Activated CD8-positive, alpha-beta memory T cell treated with anti-CD3 and anti-CD28 coated beads, Interleukin-2, amount 50 U/mL, for 1 hour (primary cell): ENCODE data around the gene PPP2R5C.

Experiments
- DNase-seq: peaks from one replicate; pipeline ENCODE4 v3.0.0-alpha.2; 2020; ENCODE audit errors: extremely low read depth

Gene PPP2R5C

DNA sequence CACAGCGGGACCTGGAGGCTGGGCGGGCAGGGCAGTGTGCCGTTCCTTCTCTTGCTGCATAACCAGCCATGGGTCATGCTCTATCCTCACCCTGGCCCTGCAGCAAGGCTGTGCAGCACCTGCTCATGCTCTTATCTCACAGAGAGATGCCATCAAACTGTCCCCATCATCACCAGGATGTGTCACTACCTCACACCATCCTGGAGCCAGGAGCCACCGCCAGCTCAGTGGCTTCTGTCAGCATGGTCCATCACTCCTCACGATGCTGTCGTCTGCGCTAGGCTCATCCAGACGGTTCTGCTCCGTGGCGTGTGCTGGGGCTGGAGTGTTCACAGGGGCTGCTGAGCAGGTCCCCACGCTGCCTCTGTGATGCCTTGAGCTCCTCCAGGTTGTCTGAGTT, 125.7 kb downstream of the PPP2R5C start:
- no peak for DNase-seq

DNA sequence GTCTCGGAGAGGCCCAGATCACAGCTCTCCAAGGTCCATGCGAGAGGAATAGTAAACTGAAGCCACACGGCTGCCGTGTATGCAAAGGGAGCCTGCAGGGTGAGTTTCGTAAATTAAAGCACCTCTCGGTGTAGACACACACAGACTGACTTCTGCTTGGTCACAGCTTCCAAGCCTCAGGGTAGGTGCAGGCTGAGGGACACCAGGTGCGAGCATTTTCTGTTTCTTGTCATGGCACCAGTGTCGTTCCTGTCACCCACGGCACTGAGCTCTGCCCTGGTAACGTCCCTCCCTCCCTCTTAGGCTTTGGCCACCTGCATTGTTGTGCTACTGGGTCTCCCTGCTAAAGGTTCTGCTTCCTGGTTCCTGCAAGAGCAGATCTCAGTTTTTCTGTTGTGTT, 126.7 kb downstream of the PPP2R5C start:
- no peak for DNase-seq

DNA sequence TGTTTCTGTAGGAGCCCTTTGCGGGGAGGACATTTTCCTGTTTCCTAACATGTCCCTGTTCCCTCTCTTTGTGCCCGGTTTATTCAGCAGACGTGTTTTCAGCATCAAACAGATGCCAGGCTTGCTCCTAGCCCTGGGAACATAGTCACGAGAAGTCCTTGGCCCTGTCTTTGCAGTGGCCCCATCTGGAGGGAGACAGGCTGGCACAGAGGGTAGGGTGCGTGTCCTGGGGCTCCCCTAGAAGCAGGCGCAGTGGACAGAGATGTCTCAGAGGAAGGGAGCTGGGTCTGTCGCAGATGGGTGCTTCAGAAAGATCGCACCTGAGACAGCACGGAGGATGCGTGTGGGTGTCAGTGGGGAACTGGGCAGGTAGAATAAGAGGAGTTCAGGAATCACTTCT, 127.9 kb downstream of the PPP2R5C start:
- no peak for DNase-seq

DNA sequence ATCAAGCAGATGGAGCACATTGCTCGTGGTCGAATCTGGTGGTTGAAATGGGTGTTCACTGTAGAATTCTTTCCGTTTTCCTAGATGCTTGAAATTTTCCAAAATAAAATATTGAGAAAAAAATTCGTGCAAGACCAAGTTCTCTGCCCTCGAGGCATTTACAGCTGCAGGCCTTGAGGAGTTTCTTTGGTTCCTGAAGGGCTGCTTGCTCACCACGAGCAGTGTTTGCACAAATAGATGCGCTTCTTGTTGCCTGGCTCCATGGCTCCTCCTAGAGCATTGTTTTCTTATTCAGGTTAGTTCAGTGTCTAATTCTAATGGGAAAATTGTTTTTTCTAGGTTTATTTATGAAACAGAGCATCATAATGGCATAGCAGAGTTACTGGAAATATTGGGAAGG, 128.4 kb downstream of the PPP2R5C start:
- DNase-seq: no peak

DNA sequence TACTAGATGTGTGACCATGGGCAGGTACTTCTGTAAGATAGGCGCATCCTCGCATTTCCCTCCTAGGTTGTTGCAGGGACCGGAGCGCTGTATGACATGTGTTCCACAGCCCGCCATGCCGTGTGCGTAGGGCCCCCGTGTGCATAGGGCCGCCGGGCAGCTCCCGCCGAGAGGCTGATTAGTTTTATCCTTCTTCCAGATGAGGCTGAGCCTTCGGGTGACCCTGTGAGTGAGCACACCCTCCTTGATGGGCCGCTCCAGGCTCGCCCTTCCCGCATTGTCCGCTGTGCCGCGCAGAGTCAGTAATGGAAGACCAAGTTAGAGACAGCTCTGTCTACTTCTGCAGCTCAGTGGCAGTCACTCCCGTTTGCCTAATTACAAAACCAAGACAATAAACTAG, 130.0 kb downstream of the PPP2R5C start:
- DNase-seq: no peak

DNA sequence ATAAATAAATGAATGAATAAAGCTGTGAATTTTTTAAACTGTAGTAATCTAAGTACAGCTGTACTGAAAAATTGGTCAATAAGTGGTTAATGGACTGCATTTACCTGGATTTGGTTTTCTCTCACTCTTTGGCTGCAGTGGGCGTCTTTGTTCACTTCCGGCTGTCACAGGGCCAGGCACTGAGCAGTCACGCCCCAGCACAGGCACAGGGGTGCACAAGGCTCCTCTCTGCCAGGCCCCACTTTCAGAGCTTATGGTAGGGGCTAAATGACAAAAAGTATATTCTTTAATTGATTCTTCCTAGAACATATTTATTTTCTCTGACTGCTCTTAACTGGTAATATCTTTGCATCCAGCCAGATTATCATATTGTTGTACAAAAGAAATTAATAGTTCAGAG, 132.2 kb downstream of the PPP2R5C start:
- DNase-seq: no peak

DNA sequence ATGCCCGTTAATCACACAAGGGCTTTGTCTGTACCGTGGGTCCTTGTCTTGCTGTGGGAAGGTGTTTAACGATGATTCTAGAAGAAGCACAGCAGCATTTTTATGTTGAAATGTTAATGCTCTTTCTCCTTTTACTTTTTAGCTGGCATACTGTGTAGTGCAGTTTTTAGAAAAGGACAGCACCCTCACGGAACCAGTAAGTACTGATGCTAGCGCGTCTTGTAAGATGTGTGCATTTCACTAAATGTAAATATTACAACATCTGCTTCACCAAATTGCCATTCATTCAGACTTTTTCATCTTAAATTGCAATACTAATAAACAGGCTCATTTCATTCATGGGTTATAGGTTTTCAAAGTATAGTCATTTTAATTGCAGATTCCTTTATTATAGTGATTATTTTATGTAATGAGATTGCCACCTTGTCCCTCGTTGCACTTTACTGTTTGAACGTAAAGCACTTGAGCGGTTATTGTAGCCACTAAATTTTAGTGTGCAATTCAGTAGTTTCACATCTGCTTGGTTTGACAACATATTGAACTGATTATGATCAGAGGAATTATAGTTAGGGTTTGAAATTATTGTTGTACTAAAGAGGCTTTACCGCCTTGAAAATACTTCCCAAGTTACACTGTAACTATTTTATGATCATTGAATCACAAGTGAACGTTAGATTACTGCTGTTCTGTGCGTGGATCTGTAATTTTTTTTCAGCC, 133.0 kb downstream of the PPP2R5C start:
- DNase-seq: no peak

DNA sequence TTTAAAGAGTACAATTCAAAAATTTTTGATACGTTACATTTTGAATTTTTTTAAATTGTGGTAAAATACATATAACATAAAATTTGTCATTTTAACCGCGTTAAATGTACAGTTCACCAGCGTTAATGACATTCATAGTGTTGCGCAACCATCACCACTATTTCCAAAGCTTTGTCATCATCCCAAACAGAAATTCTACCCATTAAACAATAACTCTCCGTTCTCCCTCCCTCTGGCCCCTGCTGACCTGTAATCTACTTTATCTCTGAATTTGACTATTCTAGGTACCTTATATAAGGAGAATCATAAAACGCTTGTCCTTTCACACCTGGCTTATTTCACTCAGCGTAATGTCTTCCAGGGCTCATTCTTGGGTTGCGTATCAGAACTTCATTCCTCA, 133.7 kb downstream of the PPP2R5C start:
- DNase-seq: no peak

DNA sequence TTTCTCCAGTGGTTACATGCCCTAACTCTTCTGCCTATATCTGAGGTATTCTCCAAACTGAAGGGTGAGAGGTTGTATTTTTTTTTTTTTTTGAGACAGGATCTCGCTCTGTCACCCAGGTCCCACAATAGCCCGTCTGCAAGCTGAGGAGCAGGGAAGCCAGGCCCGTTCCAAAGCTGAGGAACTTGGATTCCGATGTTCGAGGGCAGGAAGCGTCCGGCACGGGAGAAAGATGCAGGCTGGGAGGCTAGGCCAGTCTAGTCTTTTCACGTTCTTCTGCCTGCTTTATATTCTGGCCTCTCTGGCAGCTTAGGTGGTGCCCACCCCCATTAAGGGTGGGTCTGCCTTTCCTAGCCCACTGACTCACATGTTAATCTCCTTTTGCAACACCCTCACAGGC, 135.8 kb downstream of the PPP2R5C start:
- DNase-seq: no peak

DNA sequence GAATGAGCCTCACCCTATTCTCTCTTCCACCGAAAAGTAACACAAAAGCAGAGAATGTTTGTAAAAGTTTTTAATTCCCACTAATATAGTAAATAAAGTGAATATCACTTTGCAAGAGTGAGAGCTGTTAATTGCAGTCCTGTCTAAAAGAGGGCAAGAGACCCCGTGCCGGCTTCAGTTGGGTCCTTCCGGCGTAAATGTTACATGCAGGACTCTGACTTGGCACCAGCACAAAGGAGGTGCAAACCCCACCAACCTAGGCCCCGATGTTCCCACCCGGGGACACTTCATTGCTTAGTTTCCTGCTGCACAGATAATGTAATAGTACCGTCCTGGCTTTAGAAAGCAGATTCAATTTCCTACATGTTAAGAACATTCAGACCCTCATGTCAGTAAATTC, 136.9 kb downstream of the PPP2R5C start:
- DNase-seq: no peak

DNA sequence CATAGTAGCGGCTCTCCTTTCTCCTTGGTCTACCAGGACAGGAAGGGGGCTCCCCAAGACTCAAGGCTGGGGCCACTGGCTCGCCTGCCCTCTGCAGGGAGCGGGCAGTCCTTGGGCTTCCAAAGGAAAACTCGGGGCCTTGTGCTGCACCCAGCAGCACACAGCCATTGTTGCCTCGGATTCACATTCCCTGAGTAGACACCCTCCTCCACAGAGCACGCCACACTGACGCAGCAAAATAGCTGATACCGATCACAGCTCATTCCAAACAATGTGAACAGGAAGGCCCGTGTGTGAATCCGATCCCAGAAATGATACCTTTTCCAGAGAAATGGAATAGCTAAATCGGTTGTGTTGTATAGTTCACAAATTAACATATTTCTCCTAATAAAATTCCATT, 137.8 kb downstream of the PPP2R5C start:
- DNase-seq: no peak

DNA sequence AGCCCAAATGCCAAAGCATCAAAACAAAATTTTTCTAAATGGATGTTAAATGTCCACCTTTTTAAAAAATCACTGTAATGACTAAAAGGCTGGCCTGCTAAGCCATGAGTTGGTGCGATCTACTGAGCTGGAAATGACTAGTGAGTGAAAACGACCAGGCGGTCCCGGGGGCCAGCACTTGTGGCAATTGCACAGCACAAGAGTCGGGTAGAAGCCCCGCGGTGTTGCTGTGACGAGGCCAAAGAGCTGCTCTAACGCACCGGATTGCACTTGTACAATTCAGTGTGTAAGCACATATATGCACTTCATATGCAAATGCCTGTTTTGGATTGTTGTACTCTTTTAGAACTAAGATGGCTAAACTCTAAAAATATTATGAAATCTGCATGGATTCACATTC, 138.7 kb downstream of the PPP2R5C start:
- DNase-seq: no peak

DNA sequence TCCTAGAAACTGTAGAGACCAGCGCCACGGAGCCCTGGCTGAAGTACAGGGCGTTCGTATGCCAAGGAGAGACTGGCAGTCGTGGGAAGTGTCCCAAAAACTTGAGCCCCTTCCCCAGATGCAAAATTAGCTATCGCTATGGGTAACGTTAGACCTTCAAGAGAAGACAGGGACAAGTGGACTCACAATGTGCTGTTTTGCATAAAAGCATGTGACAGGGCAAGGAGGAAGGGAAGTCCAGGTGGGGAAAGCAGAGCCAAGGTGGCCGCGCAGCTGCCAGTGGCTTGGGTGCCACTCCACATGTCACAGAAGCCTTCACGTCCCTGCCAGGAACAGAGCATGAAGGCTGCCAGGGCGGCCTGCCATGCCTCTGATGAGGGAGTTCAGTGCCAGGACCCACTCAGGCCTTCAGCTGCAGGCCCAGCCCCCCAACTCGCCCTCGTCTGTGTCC, 141.6 kb downstream of the PPP2R5C start:
- DNase-seq: no peak

DNA sequence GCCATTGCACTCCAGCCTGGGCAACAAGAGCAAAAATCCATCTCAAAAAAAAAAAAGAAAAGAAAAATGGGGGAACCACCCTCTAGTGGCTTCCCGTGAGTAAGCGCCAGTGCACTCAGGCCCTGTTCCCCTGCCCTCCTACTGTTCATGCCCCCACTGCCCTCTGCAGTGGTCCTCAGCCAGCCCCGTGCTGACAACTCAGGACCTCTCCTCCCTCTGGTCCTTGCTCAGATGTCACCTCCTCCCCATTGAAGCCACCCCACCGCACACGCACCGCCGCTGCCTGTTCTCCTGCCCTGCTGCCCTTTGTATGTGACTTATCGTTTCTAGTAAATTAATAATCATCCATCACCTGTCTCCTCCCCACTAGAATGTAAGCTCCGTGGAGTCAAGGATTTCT, 144.1 kb downstream of the PPP2R5C start:
- DNase-seq: no peak

DNA sequence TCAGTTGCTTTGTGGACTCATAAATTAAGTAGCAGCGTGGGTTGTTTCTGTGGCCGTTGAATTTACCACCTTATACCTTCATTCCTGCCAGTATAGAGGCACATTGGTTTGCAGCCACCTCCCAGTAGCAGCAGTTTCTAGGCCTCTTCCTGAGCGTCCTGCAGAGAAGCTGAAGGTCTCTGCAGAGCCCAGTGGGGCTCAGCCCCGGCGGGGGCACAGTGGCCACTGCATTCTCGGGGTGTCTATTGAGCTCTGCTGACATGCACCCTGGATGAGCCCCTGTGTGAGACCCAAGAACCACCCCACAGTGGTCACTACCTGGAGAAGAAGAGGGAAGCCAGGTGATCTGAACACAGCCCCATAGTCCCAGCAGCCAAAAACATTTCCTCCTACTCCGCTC, 145.1 kb downstream of the PPP2R5C start:
- DNase-seq: no peak

DNA sequence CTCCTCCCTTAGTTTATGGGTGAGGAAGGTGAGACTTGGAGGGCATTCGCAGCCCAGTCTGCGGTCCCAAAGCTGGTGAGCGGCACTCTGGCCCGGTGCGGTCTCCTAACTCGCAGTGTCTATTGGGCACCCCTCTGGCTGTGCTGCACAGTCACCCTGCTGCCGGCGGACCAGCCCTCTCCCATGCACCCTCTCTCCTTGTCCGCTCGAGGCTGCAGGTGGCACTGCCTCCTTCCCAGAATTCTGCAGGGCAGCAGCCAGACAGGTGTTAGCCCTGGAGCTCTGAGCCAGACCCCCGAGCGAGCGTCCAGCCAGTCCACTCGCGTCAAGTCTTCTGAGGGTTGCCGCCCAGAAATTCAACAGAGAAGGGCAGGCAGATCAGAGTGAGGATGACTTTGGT, 146.1 kb downstream of the PPP2R5C start:
- DNase-seq: no peak

DNA sequence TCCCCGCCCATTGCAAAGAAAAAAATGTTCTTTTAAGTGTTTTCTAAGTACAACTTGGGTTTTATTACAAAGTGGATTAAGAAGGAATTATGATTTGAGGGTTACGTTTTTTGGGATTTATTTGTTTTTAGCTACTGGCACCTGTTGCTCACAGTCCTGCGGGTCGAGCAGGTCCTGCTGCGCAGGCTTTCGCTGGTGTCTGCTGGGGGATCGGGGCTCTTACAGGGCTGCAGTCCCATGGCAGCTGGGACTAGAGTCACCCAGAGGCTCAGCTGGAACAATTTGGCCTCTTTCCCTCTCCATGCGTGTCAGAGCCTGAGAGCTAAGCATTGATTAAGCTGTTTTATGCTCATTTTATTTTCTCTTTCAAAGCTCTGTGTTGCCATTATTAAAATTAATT, 147.3 kb downstream of the PPP2R5C start:
- no peak for DNase-seq

DNA sequence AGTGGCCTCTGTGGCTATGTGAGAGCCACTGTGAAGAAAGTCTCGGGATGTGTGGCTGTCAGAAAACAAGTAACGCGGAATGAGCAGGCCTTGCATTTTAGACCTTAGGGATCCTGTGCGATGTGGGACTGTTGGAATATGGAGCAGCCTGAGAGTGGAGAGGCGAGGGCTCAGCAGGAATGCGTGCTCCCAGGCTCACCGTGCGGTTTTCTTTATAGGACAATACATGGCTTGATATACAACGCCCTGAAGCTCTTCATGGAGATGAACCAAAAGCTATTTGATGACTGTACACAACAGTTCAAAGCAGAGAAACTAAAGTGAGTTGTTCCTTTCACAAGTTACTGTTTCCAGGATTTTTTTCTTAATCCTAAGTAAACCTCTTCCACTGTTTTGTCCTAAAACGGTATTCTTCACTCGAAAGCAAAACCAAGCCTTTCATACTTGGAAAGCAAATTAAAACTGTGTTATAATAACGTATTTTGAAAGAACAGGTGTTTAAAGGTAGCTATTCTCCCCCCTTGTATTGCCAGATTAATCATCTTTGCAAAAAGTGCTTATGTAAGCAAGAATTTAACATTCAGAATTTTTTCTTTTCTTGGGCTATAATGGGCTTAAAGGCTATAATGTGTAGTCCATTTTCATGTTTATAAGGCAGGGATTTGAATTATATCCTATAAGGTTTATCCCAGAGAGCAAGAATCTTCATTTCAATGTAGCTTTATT, 148.0 kb downstream of the PPP2R5C start:
- DNase-seq: no peak

DNA sequence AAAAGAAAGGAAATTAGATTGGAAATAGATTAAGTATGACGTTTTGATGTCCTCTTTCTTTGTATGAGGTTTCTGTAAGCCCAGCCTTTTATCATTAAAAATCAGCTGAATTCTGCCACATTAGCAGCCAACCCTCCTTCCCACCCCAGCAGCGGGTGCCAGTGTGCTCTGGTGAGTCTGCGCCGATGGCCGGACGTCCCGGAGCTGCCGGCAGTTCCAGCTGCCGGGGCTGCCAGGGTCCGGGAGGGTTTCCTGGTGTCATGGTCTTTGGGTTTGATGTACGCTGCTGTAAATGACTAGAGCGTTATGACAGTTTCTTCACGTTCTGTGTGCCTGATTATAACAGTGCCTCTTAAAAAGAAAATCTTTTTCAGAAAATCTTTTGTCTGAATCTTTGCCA, 151.3 kb downstream of the PPP2R5C start:
- DNase-seq: no peak

DNA sequence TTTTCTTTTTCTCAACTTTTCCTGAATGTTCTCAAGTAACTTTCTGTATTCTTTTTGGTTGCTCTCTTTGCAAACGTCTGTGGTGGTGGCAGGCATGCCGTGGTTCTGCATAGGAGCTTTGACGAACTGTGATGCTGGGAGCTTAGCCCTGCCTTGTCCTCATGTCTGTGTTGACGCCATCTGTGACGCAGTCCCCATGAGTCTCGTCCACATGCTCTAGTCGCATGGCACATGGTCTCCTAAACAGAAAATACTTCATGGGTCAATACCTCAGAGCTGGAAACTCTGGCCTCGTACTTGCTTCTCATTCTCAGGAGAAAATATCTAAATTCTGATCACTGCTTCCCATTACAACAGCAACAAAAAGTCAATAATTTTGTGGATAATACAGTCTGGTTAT, 152.6 kb downstream of the PPP2R5C start:
- DNase-seq: no peak

DNA sequence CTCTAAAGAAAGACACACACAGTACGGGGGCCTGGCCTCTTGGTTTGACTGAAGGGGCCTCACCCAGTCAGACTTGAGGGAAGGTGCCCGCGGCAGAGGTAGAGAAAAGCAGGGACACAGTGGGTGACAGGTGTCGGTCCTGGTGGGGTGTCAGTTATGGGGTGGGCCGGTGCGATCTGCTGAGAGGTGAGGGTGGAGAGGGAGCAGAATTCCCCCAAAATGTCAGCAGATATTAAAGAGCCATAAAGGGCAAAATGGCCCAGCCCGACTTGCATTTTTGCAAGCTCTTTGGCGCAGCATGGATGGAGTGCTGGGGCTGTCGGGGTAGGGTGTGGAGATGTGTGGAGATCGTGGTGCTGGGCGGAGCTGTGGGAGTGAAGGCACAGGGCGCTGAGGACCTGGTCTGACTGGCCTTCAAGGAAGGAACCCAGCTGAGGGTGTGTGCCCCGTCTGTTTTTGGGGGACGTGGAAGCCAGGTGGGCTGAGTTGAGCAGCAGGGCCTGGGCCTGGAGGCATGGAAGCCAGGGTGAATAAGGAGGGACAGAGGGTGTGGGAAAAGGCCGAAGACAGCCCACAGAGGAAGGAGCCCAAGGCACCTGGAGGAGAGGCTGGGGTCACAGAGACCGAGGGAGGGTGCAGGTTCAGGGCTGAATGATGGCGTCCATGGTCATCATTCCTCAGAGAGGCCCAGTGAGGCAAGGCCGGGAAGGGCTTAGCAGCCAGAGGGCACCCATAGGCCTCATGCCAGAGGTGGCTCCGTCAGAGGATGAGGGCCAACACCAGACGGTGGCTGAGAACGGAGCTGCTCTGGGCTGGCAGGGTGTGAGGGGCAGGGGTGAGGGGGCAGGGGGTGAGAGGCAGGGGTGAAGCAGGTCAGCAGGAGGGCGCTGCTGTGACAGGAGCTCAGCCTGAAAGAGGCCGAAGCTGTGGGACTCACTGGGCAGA, 154.6 kb downstream of the PPP2R5C start:
- no peak for DNase-seq

DNA sequence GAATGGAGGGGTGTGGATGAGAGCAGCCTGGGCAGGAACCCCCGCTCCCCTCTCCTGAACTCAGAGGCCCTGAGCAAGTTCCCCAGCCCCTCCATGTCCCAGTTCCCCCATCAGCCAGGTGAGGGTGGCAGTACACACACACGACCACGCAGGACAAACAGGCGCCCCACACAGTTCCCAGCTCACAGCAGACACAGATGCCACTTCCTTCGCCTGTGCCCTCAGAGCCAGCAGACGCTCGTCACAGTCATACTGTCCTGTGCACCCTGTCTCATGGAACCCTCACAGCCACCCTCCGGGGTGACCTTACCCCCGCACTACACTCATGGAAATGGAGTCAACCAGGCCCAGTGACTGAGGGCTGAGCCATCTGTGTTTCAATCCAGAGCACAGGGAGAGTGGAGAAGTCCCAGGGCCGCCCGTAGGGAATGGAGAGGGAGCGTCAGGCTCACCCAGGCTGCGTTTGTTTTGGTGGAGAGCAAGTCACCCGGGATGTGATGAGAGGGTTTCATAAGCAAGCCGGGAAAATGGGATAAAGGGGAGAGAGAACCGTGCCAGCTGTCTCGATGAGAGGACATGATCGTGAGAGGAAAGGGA, 155.4 kb downstream of the PPP2R5C start:
- no peak for DNase-seq
